VCaP (cell line): ENCODE measurements around the gene CHAC1.

ENCODE experiments used
- H3K27ac ChIP-seq: fragments of 450-650 bp; 2 replicates; pipeline ENCODE4 v1.5.1; 2017
- TF ChIP-seq, protein P1 (sequence below): fragments of 450-650 bp; conservative IDR thresholded peaks from 2 replicates; pipeline ENCODE4 v1.5.1; 2017; ENCODE audit warnings: mild to moderate bottlenecking, moderate library complexity

The CHAC1 gene

GRCh38 chr15:40956541-40956982 is 3.3 kb downstream of the CHAC1 start:
- TF ChIP-seq, protein P1, sequence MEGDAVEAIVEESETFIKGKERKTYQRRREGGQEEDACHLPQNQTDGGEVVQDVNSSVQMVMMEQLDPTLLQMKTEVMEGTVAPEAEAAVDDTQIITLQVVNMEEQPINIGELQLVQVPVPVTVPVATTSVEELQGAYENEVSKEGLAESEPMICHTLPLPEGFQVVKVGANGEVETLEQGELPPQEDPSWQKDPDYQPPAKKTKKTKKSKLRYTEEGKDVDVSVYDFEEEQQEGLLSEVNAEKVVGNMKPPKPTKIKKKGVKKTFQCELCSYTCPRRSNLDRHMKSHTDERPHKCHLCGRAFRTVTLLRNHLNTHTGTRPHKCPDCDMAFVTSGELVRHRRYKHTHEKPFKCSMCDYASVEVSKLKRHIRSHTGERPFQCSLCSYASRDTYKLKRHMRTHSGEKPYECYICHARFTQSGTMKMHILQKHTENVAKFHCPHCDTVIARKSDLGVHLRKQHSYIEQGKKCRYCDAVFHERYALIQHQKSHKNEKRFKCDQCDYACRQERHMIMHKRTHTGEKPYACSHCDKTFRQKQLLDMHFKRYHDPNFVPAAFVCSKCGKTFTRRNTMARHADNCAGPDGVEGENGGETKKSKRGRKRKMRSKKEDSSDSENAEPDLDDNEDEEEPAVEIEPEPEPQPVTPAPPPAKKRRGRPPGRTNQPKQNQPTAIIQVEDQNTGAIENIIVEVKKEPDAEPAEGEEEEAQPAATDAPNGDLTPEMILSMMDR, result no peak
- no peak overlapping the region for H3K27ac ChIP-seq

DNA sequence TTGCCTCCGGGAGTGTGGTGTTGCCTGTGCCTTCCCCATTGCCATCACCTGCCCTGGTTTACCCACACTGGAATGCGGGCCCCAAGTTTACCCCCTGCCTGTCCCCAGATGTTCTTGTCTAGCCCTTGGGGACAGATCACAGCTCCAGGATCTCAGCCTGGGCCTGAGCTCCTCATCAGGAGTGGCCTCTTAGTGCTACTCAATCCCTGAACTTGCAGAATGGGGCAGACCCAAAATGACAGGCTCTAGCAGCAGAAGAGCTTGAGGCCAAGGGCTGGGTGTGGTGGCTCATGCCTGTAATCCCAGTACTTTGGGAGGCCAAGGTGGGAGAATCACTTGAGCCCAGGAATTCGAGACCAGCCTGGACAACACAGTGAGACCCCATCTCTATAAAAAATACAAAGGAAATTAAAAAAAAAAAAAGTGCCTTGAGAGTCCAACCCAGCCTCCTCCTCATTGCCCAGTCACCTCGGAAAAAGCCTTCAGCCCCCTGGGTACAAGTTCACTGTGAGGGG is 3.8 kb downstream of the CHAC1 start:
- TF ChIP-seq, protein P1, result no peak
- H3K27ac ChIP-seq, result no peak overlapping the region

DNA sequence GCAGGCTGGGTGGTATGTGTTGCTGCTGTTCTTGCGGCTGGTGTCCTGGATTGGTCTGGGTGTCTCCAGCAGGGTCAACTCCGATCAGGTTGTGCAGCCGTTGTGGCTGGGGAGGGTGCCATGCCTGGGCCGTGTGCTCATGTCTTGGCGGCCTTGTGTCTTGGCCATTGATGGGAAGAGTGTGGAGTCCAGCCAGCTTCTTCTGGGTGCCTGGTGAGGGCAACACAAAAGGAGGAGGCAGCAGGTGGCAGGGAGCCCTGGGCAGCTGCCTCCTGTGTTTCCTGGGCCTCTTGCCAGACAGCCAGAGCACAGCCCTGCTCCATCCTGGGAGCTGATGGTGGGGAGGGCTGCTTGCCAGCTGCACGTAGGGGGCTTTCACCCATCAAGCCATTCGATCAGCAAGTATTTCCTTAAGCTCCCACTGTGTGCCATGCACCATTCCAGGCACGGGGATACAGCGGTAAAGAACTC is 4.3 kb downstream of the CHAC1 start:
- no peak overlapping the region for H3K27ac ChIP-seq
- TF ChIP-seq, protein P1, result no peak

DNA sequence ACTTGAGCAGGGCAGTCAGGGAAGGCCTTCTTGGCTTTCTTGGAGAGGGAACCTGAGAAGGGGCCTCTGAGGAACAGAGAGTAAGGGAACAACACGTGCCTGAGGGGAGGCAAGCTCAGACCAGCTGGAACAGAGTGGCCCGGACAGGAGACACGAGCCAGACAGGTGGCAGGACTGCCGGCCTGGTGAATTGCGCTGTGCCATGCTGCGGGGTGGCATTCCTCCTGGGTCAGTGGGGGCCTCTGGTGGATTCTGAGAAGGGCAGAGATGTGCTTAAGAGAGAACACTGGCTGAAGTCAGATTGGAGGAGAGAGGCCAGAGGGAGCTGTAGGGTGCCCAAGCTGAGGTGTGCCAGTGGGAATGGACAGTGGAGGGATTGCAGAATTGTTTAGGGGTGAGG is 4.9 kb downstream of the CHAC1 start:
- no peak overlapping the region for H3K27ac ChIP-seq
- TF ChIP-seq, protein P1, result no peak

DNA sequence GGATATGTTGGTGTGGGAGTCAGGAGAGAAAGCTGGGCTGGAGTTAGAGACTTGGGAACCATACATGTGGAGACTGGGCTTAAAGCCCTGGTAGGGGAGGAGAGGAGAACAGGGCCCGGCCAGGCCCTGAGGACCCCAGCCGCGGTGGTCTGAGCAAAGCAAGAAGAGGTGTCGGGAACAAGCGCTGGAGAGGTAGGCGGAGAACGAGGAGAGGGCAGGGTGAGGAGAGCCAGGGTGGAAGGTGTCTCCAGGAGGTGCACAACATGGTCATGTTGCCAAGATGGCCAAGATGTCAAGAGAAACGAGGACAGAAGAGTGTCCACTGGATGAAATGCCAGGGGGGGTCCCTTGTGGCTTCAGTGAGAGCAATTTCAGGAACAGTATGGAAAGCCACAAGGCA is 5.5 kb downstream of the CHAC1 start:
- TF ChIP-seq, protein P1, result no peak
- H3K27ac ChIP-seq, result no peak overlapping the region

GRCh38 chr15:40959331-40960141 is 6.3 kb downstream of the CHAC1 start:
- TF ChIP-seq, protein P1, result no peak
- no peak overlapping the region for H3K27ac ChIP-seq

- no peak overlapping the region for H3K27ac ChIP-seq
- TF ChIP-seq, protein P1, result no peak
These were observed 7.0 kb downstream of the CHAC1 start for GRCh38 chr15:40960151-40960885.
